HUES6 (cell line): Measurements from ENCODE around the gene IL12RB2.

Experiments
- H3K27ac ChIP-seq: 2 replicates; pipeline ENCODE4 v1.7.0; 2013; ENCODE audit warnings: low read depth, mild to moderate bottlenecking, low read length, inconsistent platforms
- H3K27me3 ChIP-seq: 2 replicates; pipeline ENCODE4 v1.6.1; 2013; ENCODE audit warnings: low read length; ENCODE audit not compliant: control insufficient read depth, insufficient read depth
- H3K36me3 ChIP-seq: 2 replicates; pipeline ENCODE4 v1.6.1; 2013; ENCODE audit warnings: low read length; ENCODE audit not compliant: control insufficient read depth, insufficient read depth
- H3K4me1 ChIP-seq: 2 replicates; pipeline ENCODE4 v1.6.1; 2013; ENCODE audit warnings: low read length; ENCODE audit not compliant: control insufficient read depth, insufficient read depth
- H3K4me3 ChIP-seq: 2 replicates; pipeline ENCODE4 v1.5.1; 2013; ENCODE audit warnings: low read depth, low read length
- H3K9ac ChIP-seq: one replicate; pipeline ENCODE4 v1.6.1; 2013; ENCODE audit warnings: mild to moderate bottlenecking, low read length
- H3K9me3 ChIP-seq: 2 replicates; pipeline ENCODE4 v1.6.1; 2013; ENCODE audit warnings: low read depth, low read length; ENCODE audit not compliant: control insufficient read depth, insufficient read depth

The IL12RB2 gene

DNA sequence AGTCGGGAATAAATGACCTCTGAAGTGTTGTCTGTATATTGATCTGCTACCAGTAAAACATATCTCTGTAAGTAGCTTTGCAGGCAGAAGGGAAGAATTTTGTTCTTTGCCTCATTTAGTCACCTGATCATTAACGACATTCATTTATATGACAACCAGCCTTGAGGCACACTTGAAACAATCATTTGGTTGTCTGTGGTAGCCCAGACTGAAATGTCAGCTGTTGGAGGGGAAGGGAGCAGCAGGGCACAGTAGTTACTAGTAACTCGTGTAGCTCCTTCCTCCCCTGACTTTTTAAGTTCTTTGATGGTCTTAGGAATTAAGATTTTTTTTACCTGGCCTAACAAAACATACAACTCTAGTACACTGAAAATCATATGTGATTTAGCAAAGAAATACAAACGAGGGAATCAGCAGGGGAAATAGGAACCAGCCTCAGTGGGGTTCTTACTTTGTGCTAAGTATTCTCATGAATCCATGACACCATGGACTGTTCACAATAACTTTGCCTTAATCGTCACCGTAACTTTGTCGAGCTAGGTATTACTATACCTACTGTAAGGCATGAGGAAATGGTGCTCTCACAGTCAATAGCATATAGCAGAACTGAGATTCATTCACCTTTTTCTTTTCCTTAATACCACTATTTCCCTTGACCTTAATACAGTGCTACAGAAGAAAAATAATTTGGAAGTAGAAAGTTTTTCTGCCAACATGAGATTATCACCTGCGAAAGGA lies 6.4 kb downstream of the IL12RB2 start:
- H3K9me3 ChIP-seq: no peaks in the 10 kb centered on the region
- no peaks in the 10 kb centered on the region for H3K36me3 ChIP-seq
- H3K27ac ChIP-seq: no peak overlapping the region
- H3K9ac ChIP-seq: no peak overlapping the region
- H3K4me3 ChIP-seq: no peak overlapping the region
- peaks cover 3% of the 10 kb centered on the region; the same call in 1 of the 2 replicates for H3K27me3 ChIP-seq
- peaks cover 24% of the 10 kb centered on the region for H3K4me1 ChIP-seq

- Histone ChIP-seq H3K4me1 (peaks cover 24% of the 10 kb centered on the region), H3K4me3 (no peak overlapping the region), H3K27ac (no peak overlapping the region), H3K36me3 (no peaks in the 10 kb centered on the region), H3K9me3 (no peaks in the 10 kb centered on the region), H3K9ac (no peak overlapping the region), H3K27me3 (no peaks in the 10 kb centered on the region)
Measured at GRCh38 chr1:67314696-67315095, 7.0 kb downstream of the IL12RB2 start.

- Histone ChIP-seq H3K27ac (no peak overlapping the region), H3K9ac (no peak overlapping the region), H3K9me3 (no peaks in the 10 kb centered on the region), H3K27me3 (no peaks in the 10 kb centered on the region), H3K4me1 (peaks cover 24% of the 10 kb centered on the region), H3K4me3 (no peak overlapping the region), H3K36me3 (no peaks in the 10 kb centered on the region)
Measured at GRCh38 chr1:67316180-67316902, 8.7 kb downstream of the IL12RB2 start.

- no peak overlapping the region for H3K9ac ChIP-seq
- H3K36me3 ChIP-seq: no peaks in the 10 kb centered on the region
- no peak overlapping the region for H3K4me3 ChIP-seq
- no peaks in the 10 kb centered on the region for H3K27me3 ChIP-seq
- H3K4me1 ChIP-seq: peaks cover 24% of the 10 kb centered on the region
- H3K27ac ChIP-seq: no peak overlapping the region
- no peaks in the 10 kb centered on the region for H3K9me3 ChIP-seq
Measured at GRCh38 chr1:67316918-67317317, 9.2 kb downstream of the IL12RB2 start.

DNA sequence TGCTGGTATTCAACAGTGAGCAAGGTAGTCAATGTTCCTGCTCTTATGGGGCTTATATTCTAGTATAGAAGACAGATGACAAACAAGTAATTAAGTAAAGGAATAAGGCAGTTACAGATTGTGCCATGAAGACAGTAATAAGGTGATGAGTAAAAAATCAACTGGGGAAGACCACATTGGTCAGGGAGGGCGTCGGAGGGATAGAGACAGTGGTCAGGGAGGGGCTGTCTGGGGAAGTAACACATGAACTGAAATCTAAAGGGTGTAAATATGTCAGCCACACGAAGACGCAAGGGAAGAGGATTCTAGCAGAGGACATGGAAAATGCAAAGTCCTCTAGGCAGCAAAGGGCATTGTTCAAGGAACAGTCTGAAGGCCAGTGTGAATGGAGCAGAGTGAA lies 10.1 kb downstream of the IL12RB2 start:
- Histone ChIP-seq H3K9ac (no peak overlapping the region), H3K36me3 (no peaks in the 10 kb centered on the region), H3K27ac (no peak overlapping the region)

DNA sequence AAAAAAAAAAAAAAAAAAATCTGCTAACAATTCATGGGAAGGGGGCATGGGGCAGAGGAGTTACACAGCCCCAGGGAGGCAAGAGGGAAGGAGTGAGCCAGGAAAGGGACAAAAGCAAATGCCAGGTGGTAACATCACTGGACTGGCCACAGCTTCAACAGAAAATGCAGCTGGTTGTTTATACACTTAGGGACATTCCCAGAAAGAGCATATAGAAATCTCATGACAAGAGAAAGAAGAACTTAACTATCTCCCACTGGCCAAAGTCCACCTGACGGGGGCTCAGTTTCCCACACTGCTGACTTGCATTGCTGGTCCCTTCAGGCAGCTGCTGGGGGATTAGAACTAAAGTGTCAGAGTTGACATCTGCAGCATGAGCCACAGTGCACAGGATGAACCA lies 14.8 kb downstream of the IL12RB2 start:
- Histone ChIP-seq H3K27ac (no peak overlapping the region), H3K9ac (no peak overlapping the region), H3K4me1 (peaks cover 9% of the 10 kb centered on the region; the same call in 1 of the 2 replicates), H3K4me3 (no peak overlapping the region), H3K36me3 (no peaks in the 10 kb centered on the region), H3K27me3 (no peaks in the 10 kb centered on the region), H3K9me3 (no peaks in the 10 kb centered on the region)

More for the DNA sequence above, 10.1 kb downstream of the IL12RB2 start:
- Histone ChIP-seq H3K4me1 (peaks cover 24% of the 10 kb centered on the region), H3K27me3 (no peaks in the 10 kb centered on the region), H3K4me3 (no peak overlapping the region), H3K9me3 (no peaks in the 10 kb centered on the region)

DNA sequence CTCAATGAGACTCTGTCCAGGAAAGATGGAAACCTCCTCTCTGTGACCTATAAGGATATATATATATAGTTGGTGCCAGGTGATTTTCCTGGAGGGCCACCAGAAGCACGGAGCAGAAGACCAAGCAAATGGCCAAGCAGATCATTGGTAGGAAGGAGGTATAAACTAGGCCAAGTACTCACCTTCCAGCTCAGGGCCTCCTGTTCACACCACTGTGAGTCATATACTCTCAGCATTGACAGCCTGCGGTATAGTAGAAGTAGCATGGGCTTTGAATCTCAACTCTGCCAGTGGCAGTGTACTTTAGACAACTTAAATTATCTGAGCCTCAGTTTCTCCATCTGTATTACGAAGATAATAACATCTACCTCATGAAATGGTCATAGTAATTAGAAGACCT lies 15.4 kb downstream of the IL12RB2 start:
- H3K4me1 ChIP-seq: peaks cover 9% of the 10 kb centered on the region; the same call in 1 of the 2 replicates
- H3K9ac ChIP-seq: no peak overlapping the region
- H3K4me3 ChIP-seq: no peak overlapping the region
- no peaks in the 10 kb centered on the region for H3K9me3 ChIP-seq
- no peak overlapping the region for H3K27ac ChIP-seq
- H3K36me3 ChIP-seq: no peaks in the 10 kb centered on the region
- H3K27me3 ChIP-seq: no peaks in the 10 kb centered on the region

- no peak overlapping the region for H3K27ac ChIP-seq
- no peak overlapping the region for H3K9ac ChIP-seq
- no peaks in the 10 kb centered on the region for H3K36me3 ChIP-seq
- no peaks in the 10 kb centered on the region for H3K27me3 ChIP-seq
- no peaks in the 10 kb centered on the region for H3K9me3 ChIP-seq
- peaks cover 6% of the 10 kb centered on the region; the same call in 1 of the 2 replicates for H3K4me1 ChIP-seq
- no peak overlapping the region for H3K4me3 ChIP-seq
Measured at GRCh38 chr1:67324068-67324467, 16.4 kb downstream of the IL12RB2 start.

GRCh38 chr1:67327864-67328466 lies 20.3 kb downstream of the IL12RB2 start:
- no peak overlapping the region for H3K27ac ChIP-seq
- peaks cover 11% of the 10 kb centered on the region for H3K4me1 ChIP-seq
- no peaks in the 10 kb centered on the region for H3K27me3 ChIP-seq
- H3K4me3 ChIP-seq: no peak overlapping the region
- no peaks in the 10 kb centered on the region for H3K9me3 ChIP-seq
- no peak overlapping the region for H3K9ac ChIP-seq
- no peaks in the 10 kb centered on the region for H3K36me3 ChIP-seq

DNA sequence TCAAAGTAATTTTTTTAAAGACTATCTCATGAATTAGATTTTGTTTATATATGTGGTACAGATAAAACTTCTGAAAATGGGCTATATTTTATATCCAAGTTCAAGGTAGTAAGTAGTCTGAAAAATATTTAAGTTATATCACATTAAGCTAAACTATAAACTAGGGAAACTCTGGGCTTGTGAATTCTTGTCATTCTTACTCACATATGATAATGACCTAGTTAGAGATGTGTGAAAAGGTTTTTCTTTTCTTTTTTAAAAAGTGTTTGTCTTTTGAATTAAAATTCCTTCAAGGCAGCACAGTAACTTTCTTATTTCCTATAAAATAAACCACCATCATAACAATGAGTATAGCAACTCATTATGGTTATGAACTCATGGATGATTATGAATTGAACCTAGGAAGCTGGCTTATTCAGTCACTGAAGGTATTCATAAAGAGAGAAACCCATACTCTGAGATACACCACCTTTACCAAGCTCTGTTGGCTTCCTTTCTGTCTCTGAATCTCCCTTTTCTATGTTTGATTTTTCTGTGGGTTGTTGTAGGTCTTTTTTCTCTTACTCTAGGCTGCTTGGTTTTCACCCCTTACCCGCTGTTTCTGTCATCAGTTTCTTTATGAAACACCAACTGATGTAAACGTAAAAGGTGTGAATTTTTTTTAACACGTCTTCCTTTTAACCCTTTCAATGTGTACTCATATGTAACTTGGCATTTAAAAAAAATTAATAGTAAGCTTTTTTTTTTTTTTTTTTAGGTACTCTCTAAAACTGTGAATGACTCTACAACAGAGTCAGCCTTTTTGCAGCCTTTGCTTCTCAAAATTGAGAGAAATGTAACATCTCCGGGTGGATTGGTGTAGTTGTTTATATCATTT lies 25.2 kb downstream of the IL12RB2 start:
- Histone ChIP-seq H3K27me3 (no peaks in the 10 kb centered on the region), H3K27ac (no peak overlapping the region), H3K4me1 (peaks cover 18% of the 10 kb centered on the region), H3K9me3 (no peaks in the 10 kb centered on the region), H3K36me3 (no peaks in the 10 kb centered on the region), H3K4me3 (no peak overlapping the region), H3K9ac (no peak overlapping the region)
